ENCODE data around the gene OPHN1. TPM values are rescaled to one million over a fixed set of nuclear protein-coding genes. Genes with fewer than 3 reads are reported as not detected.

The OPHN1 gene
- total and polyA plus RNA-seq, 10 of the 15 experiments (the other 5 are each of a cell fraction or from before 2014, with no cell fraction given), result under 0.01 to 0.03 (median 0.03) TPM; not detected in 6

- no peak for ATAC-seq
- no peaks in the 10 kb centered on the region for H3K36me3 ChIP-seq (ENCODE audit: control insufficient read depth in 2 of 2, insufficient read depth in 2 of 2, low read length in 1 of 2)
- no peak overlapping the region for H3K4me2 ChIP-seq (ENCODE audit: control insufficient read depth, insufficient read depth)
- TF ChIP-seq NFYB (IDR thresholded peaks at IDR 0.05; ENCODE audit: insufficient read depth, low read depth, low read length) (no peak), ZBTB4 (CRISPR knock-in tag; IDR thresholded peaks at IDR 0.05) (no peak), MYC (IDR thresholded peaks at IDR 0.05; ENCODE audit: insufficient read depth, insufficient read length, insufficient replicate concordance, low read length, severe bottlenecking) (no peak), RELB (IDR thresholded peaks at IDR 0.05; ENCODE audit: low read depth) (no peak), NFYA (IDR thresholded peaks at IDR 0.05; ENCODE audit: borderline replicate concordance, low read depth, low read length) (no peak), RCOR1 (conservative IDR thresholded peaks at IDR 0.05; ENCODE audit: low read depth, low read length) (no peak), CBX5 (IDR thresholded peaks at IDR 0.05; ENCODE audit: low read depth) (no peak), TCF12 (IDR thresholded peaks at IDR 0.05; ENCODE audit: low read depth, low read length) (no peak), JUND (IDR thresholded peaks at IDR 0.05; ENCODE audit: low read depth, low read length) (no peak)
- ChIA-PET CTCF (interaction anchor here (0.8 kb wide), 1 partner anchor 13 kb away, joined by 3 read pairs; no protein-coding TSS in a partner anchor), POLR2A (no interaction called here), SMC1A (ENCODE audit: uncharacterized antibody, unreplicated experiment) (no interaction called here), RAD21 (ENCODE audit: unreplicated experiment) (no interaction called here)
- no peak overlapping the region for H3K27ac ChIP-seq (ENCODE audit: control insufficient read depth, insufficient read depth)
- 7% methylated on average over 3 of the region's 3 CpGs for WGBS (ENCODE audit: insufficient coverage, insufficient replicate concordance, low lambda C conversion rate, missing lambda C conversion rate)
- no peak overlapping the region for H2AFZ ChIP-seq (ENCODE audit: control insufficient read depth, low read depth, low read length)
- H3K27me3 ChIP-seq (replicated peaks in 1 of 2; ENCODE audit: control insufficient read depth in 2 of 2, insufficient read depth in 2 of 2, low read length in 1 of 2), result no peaks in the 10 kb centered on the region
- no peaks in the 10 kb centered on the region for H3K9me3 ChIP-seq (replicated peaks; ENCODE audit: control insufficient read depth, insufficient read depth, low read length)
- intact Hi-C loops (cut with micrococcal nuclease; ENCODE audit: unreplicated experiment), result no loop called here
- BruUV-seq (replicated peaks), result no TSS peak
- no peak for DNase-seq (ENCODE audit: low read depth, low spot score)
- H4K20me1 ChIP-seq (ENCODE audit: control insufficient read depth, insufficient read depth), result no peaks in the 10 kb centered on the region
- no peak overlapping the region for H3K4me3 ChIP-seq
- H3K4me1 ChIP-seq (ENCODE audit: control insufficient read depth, insufficient read depth, low read length), result no peaks in the 10 kb centered on the region
- H3K9ac ChIP-seq (ENCODE audit: control insufficient read depth, insufficient read depth, low read length), result no peak overlapping the region
- in situ Hi-C loops (cut with MboI), result no loop called here
- no peaks in the 10 kb centered on the region for H3K79me2 ChIP-seq (ENCODE audit: control insufficient read depth, insufficient read depth, low read length)
- no peak for FAIRE-seq
Observed at GRCh38 chrX:68292471-68292870, 140.8 kb downstream of the OPHN1 start.
